Measurements from ENCODE around the gene ARHGAP42.

GRCh38 chr11:100752371-100753171 is 65.5 kb downstream of the ARHGAP42 start:
- TF ChIP-seq CTCF (IDR thresholded peaks at IDR 0.05) (no peak), POLR2A (IDR thresholded peaks at IDR 0.05) (no peak)
